ENCODE measurements around the gene PANK4. TPM values are rescaled to one million over a fixed set of nuclear protein-coding genes. Genes with fewer than 3 reads are reported as not detected.

The PANK4 gene
- total RNA-seq, 2 experiments from 2014 or later: 42.9 to 47.0 TPM

GRCh38 chr1:2543543-2544092 lies 17.2 kb upstream of the PANK4 start:
- H3K27me3 Mint-ChIP-seq: no peaks in the 10 kb centered on the region
- intact Hi-C loops (cut with DNase I, micrococcal nuclease): loop anchor here in 1 of 2 experiments (10.0 kb wide), 1 partner anchor 409 kb away; no protein-coding TSS in a partner anchor
- ChIA-PET CTCF (no interaction called here), POLR2A (interaction anchor here (0.6 to 2.7 kb wide), 7 partner anchors 13 to 229 kb away, joined by 3 to 11 read pairs (median 3); partner anchors contain the start of genes HES5, PANK4 and PEX10)
- H3K27me3 ChIP-seq (ENCODE audit: control insufficient read depth in 1 of 2, insufficient read depth in 2 of 2, low read length in 2 of 2): peaks cover 0 to 2% of the 10 kb centered on the region in 2 experiments
- DNase-seq: peak; percentile 45 to 78 (median 53)
- H3K4me1 ChIP-seq (ENCODE audit: insufficient read depth, low read length): peaks cover 58% of the 10 kb centered on the region
- no peaks in the 10 kb centered on the region for H3K9me3 ChIP-seq (ENCODE audit: control insufficient read depth in 1 of 2, insufficient read depth in 1 of 2, low read length in 2 of 2)
- H3K4me3 ChIP-seq (ENCODE audit: low read length): no peak overlapping the region
- peak; percentile 21 for ATAC-seq (ENCODE audit: poor library complexity)
- no peak for TF ChIP-seq CTCF (IDR thresholded peaks at IDR 0.05)
- peaks cover 32% of the 10 kb centered on the region for H3K4me1 Mint-ChIP-seq (ENCODE audit: low read depth)
- no peaks in the 10 kb centered on the region for H3K36me3 ChIP-seq (ENCODE audit: insufficient read depth, low read length)
- H3K36me3 Mint-ChIP-seq (ENCODE audit: low read depth): peaks cover 5% of the 10 kb centered on the region
- H3K4me3 Mint-ChIP-seq: no peak overlapping the region
- H3K27ac Mint-ChIP-seq: no peak overlapping the region
- H3K27ac ChIP-seq (ENCODE audit: low read depth in 1 of 2, low read length in 2 of 2): no peak overlapping the region
- H3K9me3 Mint-ChIP-seq: no peaks in the 10 kb centered on the region

- Mint-ChIP-seq H3K27me3 (no peaks in the 10 kb centered on the region), H3K27ac (no peak overlapping the region), H3K4me1 (ENCODE audit: low read depth) (peaks cover 24% of the 10 kb centered on the region), H3K36me3 (ENCODE audit: low read depth) (peaks cover 5% of the 10 kb centered on the region), H3K9me3 (no peaks in the 10 kb centered on the region), H3K4me3 (no peak overlapping the region)
- no peak for TF ChIP-seq CTCF (IDR thresholded peaks at IDR 0.05)
- no peaks in the 10 kb centered on the region for H3K9me3 ChIP-seq (ENCODE audit: control insufficient read depth in 1 of 2, insufficient read depth in 1 of 2, low read length in 2 of 2)
- no peak overlapping the region for H3K4me3 ChIP-seq (ENCODE audit: low read length)
- peaks cover 46% of the 10 kb centered on the region for H3K4me1 ChIP-seq (ENCODE audit: insufficient read depth, low read length)
- no peaks in the 10 kb centered on the region for H3K36me3 ChIP-seq (ENCODE audit: insufficient read depth, low read length)
- H3K27me3 ChIP-seq (ENCODE audit: control insufficient read depth in 1 of 2, insufficient read depth in 2 of 2, low read length in 2 of 2): peaks cover 0 to 2% of the 10 kb centered on the region in 2 experiments
- intact Hi-C loops (cut with DNase I, micrococcal nuclease): loop anchor here in 1 of 2 experiments (10.0 kb wide), 1 partner anchor 408 kb away; no protein-coding TSS in a partner anchor
- no peak overlapping the region for H3K27ac ChIP-seq (ENCODE audit: low read depth in 1 of 2, low read length in 2 of 2)
- ChIA-PET CTCF (no interaction called here), POLR2A (interaction anchor here (1.4 to 2.7 kb wide), 3 partner anchors 12 to 43 kb away, joined by 6 to 11 read pairs (median 11); partner anchors contain the start of genes HES5, PANK4 and PRXL2B)
- DNase-seq (no peak), ATAC-seq (ENCODE audit: poor library complexity) (no peak)
These were observed 16.0 kb upstream of the PANK4 start for GRCh38 chr1:2542246-2542915.

GRCh38 chr1:2541619-2542245 lies 15.3 kb upstream of the PANK4 start:
- TF ChIP-seq CTCF (IDR thresholded peaks at IDR 0.05): no peak
- H3K27ac ChIP-seq (ENCODE audit: low read depth in 1 of 2, low read length in 2 of 2): no peak overlapping the region
- H3K9me3 Mint-ChIP-seq: no peaks in the 10 kb centered on the region
- H3K4me1 ChIP-seq (ENCODE audit: insufficient read depth, low read length): peaks cover 41% of the 10 kb centered on the region
- H3K27me3 Mint-ChIP-seq: no peaks in the 10 kb centered on the region
- no peak overlapping the region for H3K27ac Mint-ChIP-seq
- no peak overlapping the region for H3K4me3 Mint-ChIP-seq
- no peak for ATAC-seq (ENCODE audit: poor library complexity)
- no peak for DNase-seq
- peaks cover 0 to 2% of the 10 kb centered on the region in 2 experiments for H3K27me3 ChIP-seq (ENCODE audit: control insufficient read depth in 1 of 2, insufficient read depth in 2 of 2, low read length in 2 of 2)
- intact Hi-C loops (cut with DNase I, micrococcal nuclease): loop anchor here in 1 of 2 experiments (10.0 kb wide), 1 partner anchor 407 kb away; no protein-coding TSS in a partner anchor
- POLR2A ChIA-PET: interaction anchor here (1.4 to 2.7 kb wide), 3 partner anchors 11 to 44 kb away, joined by 6 to 11 read pairs (median 6); partner anchors contain the start of genes HES5, PANK4 and PRXL2B
- H3K4me3 ChIP-seq (ENCODE audit: low read length): no peak overlapping the region
- peaks cover 1% of the 10 kb centered on the region for H3K36me3 Mint-ChIP-seq (ENCODE audit: low read depth)
- no peaks in the 10 kb centered on the region for H3K36me3 ChIP-seq (ENCODE audit: insufficient read depth, low read length)
- CTCF ChIA-PET: no interaction called here
- H3K4me1 Mint-ChIP-seq (ENCODE audit: low read depth): peaks cover 20% of the 10 kb centered on the region
- no peaks in the 10 kb centered on the region for H3K9me3 ChIP-seq (ENCODE audit: control insufficient read depth in 1 of 2, insufficient read depth in 1 of 2, low read length in 2 of 2)
